Activated CD4-positive, alpha-beta T cell treated with anti-CD3 and anti-CD28 coated beads, Interleukin-2, amount 10 ng/mL, durations not matched to agents 7 days and 5 days (primary cell): ENCODE results near the gene NPTX1. TPM values are rescaled to one million over a fixed set of nuclear protein-coding genes. Genes with fewer than 3 reads are reported as not detected.

Source experiments
- CTCF ChIA-PET: fragments of 350-600 bp; sonication (Branson Sonifier 250); formaldehyde crosslinking; loops from one replicate; lab custom pipeline; 2021; ENCODE audit warnings: antibody characterized with exemption; lab: Charles Lee
- POLR2A ChIA-PET: fragments of 350-600 bp; sonication (Branson Sonifier 250); formaldehyde crosslinking; loops from one replicate; lab custom pipeline; 2021; ENCODE audit warnings: antibody characterized with exemption; lab: Charles Lee
- DNase-seq: peaks from one replicate; pipeline ENCODE4 v3.0.0-alpha.2; 2020
- H3K27ac Mint-ChIP-seq: one replicate; pipeline ENCODE4 v1.8.0; 2021; ENCODE audit warnings: mild to moderate bottlenecking, moderate library complexity, mixed read lengths
- H3K27me3 Mint-ChIP-seq: one replicate; pipeline ENCODE4 v1.8.0; 2021; ENCODE audit warnings: mixed read lengths
- H3K36me3 Mint-ChIP-seq: one replicate; pipeline ENCODE4 v1.8.0; 2021; ENCODE audit warnings: low read depth, mixed read lengths
- H3K4me1 Mint-ChIP-seq: one replicate; pipeline ENCODE4 v1.8.0; 2021; ENCODE audit warnings: mixed read lengths
- H3K4me3 Mint-ChIP-seq: one replicate; pipeline ENCODE4 v1.8.0; 2021; ENCODE audit warnings: mild to moderate bottlenecking, moderate library complexity, mixed read lengths
- H3K9me3 Mint-ChIP-seq: one replicate; pipeline ENCODE4 v1.8.0; 2021; ENCODE audit warnings: mixed read lengths
- total RNA-seq, 2 experiments: library from RNA; stranded (reverse); gene quantifications; one replicate each; pipeline ENCODE4 v1.2.3, GENCODE V29; 2021

Gene NPTX1
- total RNA-seq, 2 experiments from 2014 or later: 85.8 to 86.1 TPM

- peaks cover 49% of the 10 kb centered on the region for H3K4me1 Mint-ChIP-seq
- peaks cover 25% of the 10 kb centered on the region for H3K27me3 Mint-ChIP-seq
- H3K27ac Mint-ChIP-seq: no peak overlapping the region
- H3K36me3 Mint-ChIP-seq: peaks cover 37% of the 10 kb centered on the region
- H3K9me3 Mint-ChIP-seq: no peaks in the 10 kb centered on the region
- peak; percentile 29 for DNase-seq
- CTCF ChIA-PET: interaction anchor here (1.2 kb wide), 1 partner anchor 428 kb away, joined by 3 read pairs; no protein-coding TSS in a partner anchor
- no peak overlapping the region for H3K4me3 Mint-ChIP-seq
- POLR2A ChIA-PET: no interaction called here
These were observed 4.5 kb downstream of the NPTX1 start for GRCh38 chr17:80471922-80472321.

DNA sequence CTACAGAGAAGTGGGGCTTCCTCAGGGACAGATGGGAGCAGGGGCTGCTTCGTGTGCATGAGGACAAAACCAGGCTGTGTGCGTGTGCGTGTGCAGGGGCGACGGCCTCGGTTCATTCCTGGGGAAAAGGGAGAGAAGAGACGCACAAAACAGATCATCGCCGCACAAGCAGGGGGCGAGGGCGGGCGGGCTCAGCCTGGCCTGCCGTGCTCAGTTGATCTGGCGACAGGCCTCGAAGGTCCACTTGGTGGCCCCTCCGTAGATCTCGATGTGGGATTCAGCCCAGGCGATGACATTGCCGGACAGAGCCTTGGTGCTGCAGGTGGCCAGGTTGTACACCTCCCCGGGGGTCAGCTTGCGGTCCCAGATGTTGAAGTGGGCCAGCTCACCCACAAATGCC lies 5.8 kb downstream of the NPTX1 start:
- H3K9me3 Mint-ChIP-seq: no peaks in the 10 kb centered on the region
- H3K4me3 Mint-ChIP-seq: no peak overlapping the region
- peaks cover 25% of the 10 kb centered on the region for H3K27me3 Mint-ChIP-seq
- H3K27ac Mint-ChIP-seq: no peak overlapping the region
- ChIA-PET POLR2A (no interaction called here), CTCF (interaction anchor here (0.9 kb wide), 1 partner anchor 499 kb away, joined by 3 read pairs; no protein-coding TSS in a partner anchor)
- H3K36me3 Mint-ChIP-seq: peaks cover 37% of the 10 kb centered on the region
- peaks cover 49% of the 10 kb centered on the region for H3K4me1 Mint-ChIP-seq
- DNase-seq: no peak

DNA sequence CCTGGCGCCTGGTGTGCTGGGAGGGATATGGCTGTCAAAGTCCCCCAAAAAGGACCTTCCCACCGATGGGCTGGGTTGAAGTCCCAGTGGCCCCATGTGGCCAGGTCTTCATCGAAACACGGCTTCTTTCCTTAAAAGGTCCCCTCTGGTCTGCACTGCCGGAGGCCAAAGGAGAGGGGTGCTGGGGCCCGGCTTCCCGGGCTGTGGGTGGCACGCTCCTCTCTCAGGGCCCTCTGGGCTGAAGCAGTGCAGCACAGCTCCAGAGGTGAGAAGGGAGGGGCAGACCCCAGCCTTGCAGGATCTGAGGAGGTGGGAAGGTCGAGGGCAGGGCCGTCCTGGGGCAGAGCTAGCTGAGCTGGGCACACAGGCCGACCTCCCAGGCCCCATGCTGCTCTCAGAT lies 6.7 kb downstream of the NPTX1 start:
- Mint-ChIP-seq H3K36me3 (peaks cover 34% of the 10 kb centered on the region), H3K4me3 (no peak overlapping the region), H3K27ac (no peak overlapping the region), H3K4me1 (peaks cover 40% of the 10 kb centered on the region), H3K9me3 (no peaks in the 10 kb centered on the region), H3K27me3 (peaks cover 15% of the 10 kb centered on the region)
- CTCF ChIA-PET: no interaction called here
- POLR2A ChIA-PET: no interaction called here
- no peak for DNase-seq

DNA sequence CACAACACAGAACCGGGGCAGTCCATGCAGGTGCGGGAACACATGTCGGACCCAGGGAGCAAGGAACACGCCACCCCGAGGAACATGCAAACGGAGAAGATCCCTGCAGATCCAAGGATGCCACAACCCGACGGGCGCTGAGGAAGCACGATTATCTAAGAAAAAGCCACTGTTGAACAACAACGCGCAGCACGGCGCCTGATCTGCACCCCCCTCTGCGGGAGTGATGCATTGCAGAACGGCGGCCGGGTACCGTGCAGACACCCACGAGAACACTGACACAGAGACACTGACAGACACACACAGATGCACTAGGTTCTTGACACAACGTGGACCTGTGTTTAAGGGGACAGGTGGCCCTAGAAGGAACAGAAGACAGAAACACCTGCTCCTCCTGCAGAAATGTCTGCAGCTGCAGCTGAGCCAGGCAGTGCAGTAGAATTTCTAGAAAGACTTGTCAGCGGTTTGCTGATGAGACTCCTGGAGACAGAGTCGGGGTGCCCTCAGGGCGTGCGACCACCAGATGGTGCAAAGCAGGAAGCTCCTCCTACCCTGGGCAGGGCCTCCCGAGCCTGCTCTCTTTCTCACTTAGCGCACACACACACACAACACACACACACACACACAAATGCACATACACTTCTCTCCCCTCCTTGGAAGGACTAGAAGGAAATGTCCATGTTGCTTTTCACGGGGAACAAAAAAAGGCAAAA lies 7.5 kb downstream of the NPTX1 start:
- POLR2A ChIA-PET: no interaction called here
- CTCF ChIA-PET: interaction anchor here (1.4 kb wide), 1 partner anchor 14 kb away, joined by 6 read pairs; no protein-coding TSS in a partner anchor
- Mint-ChIP-seq H3K36me3 (peaks cover 30% of the 10 kb centered on the region), H3K4me1 (peaks cover 32% of the 10 kb centered on the region), H3K27ac (no peak overlapping the region), H3K9me3 (no peaks in the 10 kb centered on the region), H3K4me3 (no peak overlapping the region), H3K27me3 (peaks cover 8% of the 10 kb centered on the region)
- no peak for DNase-seq

DNA sequence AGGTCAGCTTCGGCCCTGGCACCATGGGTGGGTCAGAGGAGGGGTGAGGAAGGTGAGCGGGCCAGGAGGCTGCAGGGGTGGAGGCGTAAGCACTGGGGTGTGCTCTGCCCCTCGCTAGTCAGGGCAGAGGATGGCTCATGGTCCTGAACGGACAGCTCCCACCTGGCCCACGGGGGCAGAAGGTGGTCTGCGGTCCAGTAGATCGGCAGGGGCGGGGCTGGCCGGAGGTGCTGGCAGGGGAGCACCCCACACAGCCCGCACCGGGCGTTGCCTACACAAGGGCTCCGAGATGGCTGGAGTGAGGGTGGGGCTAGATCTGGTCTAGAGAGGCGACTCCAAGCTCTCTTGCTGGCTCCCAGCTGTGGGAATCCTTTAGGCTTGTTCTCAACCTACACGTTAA lies 8.2 kb downstream of the NPTX1 start:
- H3K27me3 Mint-ChIP-seq: peaks cover 8% of the 10 kb centered on the region
- H3K27ac Mint-ChIP-seq: no peak overlapping the region
- no peak overlapping the region for H3K4me3 Mint-ChIP-seq
- peaks cover 29% of the 10 kb centered on the region for H3K36me3 Mint-ChIP-seq
- CTCF ChIA-PET: interaction anchor here (1.4 to 1.5 kb wide), 2 partner anchors 7 to 13 kb away, joined by 4 to 6 read pairs; no protein-coding TSS in a partner anchor
- peaks cover 30% of the 10 kb centered on the region for H3K4me1 Mint-ChIP-seq
- no peak for DNase-seq
- no peaks in the 10 kb centered on the region for H3K9me3 Mint-ChIP-seq
- POLR2A ChIA-PET: no interaction called here

- Mint-ChIP-seq H3K4me1 (peaks cover 12% of the 10 kb centered on the region), H3K27ac (no peak overlapping the region), H3K27me3 (peaks cover 8% of the 10 kb centered on the region), H3K9me3 (no peaks in the 10 kb centered on the region), H3K4me3 (no peak overlapping the region), H3K36me3 (peaks cover 13% of the 10 kb centered on the region)
- ChIA-PET CTCF (no interaction called here), POLR2A (no interaction called here)
- no peak for DNase-seq
These were observed 10.2 kb downstream of the NPTX1 start for GRCh38 chr17:80466188-80466705.

DNA sequence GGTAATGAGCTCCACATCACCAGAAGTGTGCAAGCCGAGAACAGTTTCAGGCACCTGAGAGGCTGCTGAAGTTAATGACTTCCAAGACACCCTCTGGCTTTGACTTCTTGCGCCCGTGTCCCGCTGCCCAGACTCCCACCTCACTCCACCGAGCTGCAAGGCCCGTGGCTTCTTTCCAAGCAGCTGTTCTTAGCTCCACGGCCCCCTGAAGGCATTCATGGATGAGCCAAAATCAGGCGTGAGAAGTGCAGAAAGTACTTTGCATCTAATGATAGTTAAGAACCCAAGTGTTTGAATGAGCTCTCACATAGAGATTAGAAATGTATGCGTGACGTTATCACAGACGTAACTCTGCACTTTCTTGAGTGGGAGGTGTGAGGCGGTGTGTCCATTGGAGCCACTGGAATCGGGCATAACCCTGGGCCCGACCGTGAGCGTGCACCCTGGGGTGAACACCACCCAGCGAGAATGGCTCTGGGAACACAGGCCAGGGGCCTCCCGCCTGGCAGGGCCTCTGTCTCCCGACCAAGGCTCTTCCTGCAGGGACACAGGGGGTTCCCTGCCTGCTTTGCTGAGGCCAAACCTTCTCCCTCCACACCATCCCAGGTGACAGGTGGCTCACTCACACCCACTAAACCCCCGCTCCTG lies 11.0 kb downstream of the NPTX1 start:
- Mint-ChIP-seq H3K36me3 (peaks cover 12% of the 10 kb centered on the region), H3K4me1 (peaks cover 12% of the 10 kb centered on the region), H3K9me3 (no peaks in the 10 kb centered on the region), H3K27ac (no peak overlapping the region), H3K27me3 (peaks cover 10% of the 10 kb centered on the region), H3K4me3 (no peak overlapping the region)
- no peak for DNase-seq
- ChIA-PET POLR2A (no interaction called here), CTCF (interaction anchor here (1.8 kb wide), 1 partner anchor 10 kb away, joined by 5 read pairs; no protein-coding TSS in a partner anchor)

DNA sequence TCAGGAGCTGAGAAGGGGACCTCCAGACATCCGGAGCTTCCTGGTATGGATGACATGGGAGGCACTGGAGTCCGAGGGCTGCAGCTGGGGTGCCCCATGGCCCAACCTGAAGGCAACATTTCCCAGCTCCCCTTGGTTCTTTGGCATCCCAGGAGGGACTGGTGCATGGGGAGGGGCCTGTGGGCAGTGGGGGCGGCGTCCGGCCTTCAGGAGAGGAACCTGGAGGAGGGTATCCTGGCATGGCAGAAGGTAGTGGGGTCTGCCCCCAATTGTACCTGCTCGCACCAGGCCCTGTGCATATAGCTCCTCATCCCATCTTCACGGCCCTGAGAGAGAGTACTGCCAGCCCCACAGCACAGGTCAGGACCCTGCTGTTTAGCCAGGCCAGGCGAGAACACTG lies 11.9 kb downstream of the NPTX1 start:
- DNase-seq: no peak
- Mint-ChIP-seq H3K27me3 (peaks cover 14% of the 10 kb centered on the region), H3K27ac (no peak overlapping the region), H3K4me3 (no peak overlapping the region), H3K36me3 (peaks cover 8% of the 10 kb centered on the region), H3K4me1 (peaks cover 8% of the 10 kb centered on the region), H3K9me3 (no peaks in the 10 kb centered on the region)
- POLR2A ChIA-PET: no interaction called here
- CTCF ChIA-PET: interaction anchor here (0.5 to 1.8 kb wide), 2 partner anchors 11 to 526 kb away, joined by 3 to 5 read pairs; no protein-coding TSS in a partner anchor

- H3K27ac Mint-ChIP-seq: no peak overlapping the region
- no peak for DNase-seq
- POLR2A ChIA-PET: no interaction called here
- peaks cover 4% of the 10 kb centered on the region for H3K4me1 Mint-ChIP-seq
- H3K36me3 Mint-ChIP-seq: peaks cover 4% of the 10 kb centered on the region
- H3K4me3 Mint-ChIP-seq: no peak overlapping the region
- H3K27me3 Mint-ChIP-seq: peaks cover 14% of the 10 kb centered on the region
- CTCF ChIA-PET: interaction anchor here (1.8 kb wide), 1 partner anchor 11 kb away, joined by 5 read pairs; no protein-coding TSS in a partner anchor
- H3K9me3 Mint-ChIP-seq: no peaks in the 10 kb centered on the region
These were observed 12.5 kb downstream of the NPTX1 start for GRCh38 chr17:80463784-80464400.

DNA sequence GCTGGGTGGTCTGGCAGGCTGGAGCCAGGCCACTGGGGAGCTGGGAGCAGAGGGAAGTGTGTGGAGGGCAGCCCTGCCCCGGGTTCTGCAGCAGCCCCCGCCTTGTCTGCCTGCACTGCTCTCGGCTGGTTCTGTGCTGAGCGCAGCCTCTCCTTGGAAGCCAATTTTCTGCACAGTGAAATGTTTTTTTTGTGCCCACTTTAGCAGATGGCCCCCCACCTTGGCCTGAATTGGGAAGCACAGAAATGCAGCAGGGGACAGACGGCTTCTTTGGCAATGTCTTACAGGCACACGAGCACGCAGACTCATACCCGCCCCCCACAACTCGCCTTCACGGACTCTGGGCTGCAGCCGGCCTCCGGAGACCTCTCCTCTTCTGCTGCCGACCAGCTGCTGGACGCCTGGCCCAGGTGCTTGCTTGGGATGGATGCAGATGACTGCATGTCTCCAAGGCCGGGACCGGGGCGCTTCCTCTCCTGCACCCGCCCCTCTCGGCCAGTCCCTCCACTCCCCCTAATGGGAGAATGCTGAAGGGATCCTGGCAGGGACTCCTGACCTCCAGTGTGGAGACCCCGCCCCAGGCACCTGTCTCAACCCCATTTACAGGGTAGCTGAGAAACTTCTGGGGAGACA lies 14.8 kb downstream of the NPTX1 start:
- no peaks in the 10 kb centered on the region for H3K9me3 Mint-ChIP-seq
- H3K4me3 Mint-ChIP-seq: no peak overlapping the region
- no peaks in the 10 kb centered on the region for H3K36me3 Mint-ChIP-seq
- no peak for DNase-seq
- peaks cover 14% of the 10 kb centered on the region for H3K27me3 Mint-ChIP-seq
- ChIA-PET CTCF (no interaction called here), POLR2A (no interaction called here)
- H3K4me1 Mint-ChIP-seq: peaks cover 12% of the 10 kb centered on the region
- H3K27ac Mint-ChIP-seq: no peak overlapping the region

- Mint-ChIP-seq H3K27ac (no peak overlapping the region), H3K9me3 (no peaks in the 10 kb centered on the region), H3K4me3 (no peak overlapping the region), H3K4me1 (peaks cover 21% of the 10 kb centered on the region), H3K27me3 (peaks cover 14% of the 10 kb centered on the region), H3K36me3 (no peaks in the 10 kb centered on the region)
- CTCF ChIA-PET: no interaction called here
- POLR2A ChIA-PET: no interaction called here
- no peak for DNase-seq
These were observed 16.0 kb downstream of the NPTX1 start for GRCh38 chr17:80460429-80460834.

GRCh38 chr17:80459234-80459633 lies 17.2 kb downstream of the NPTX1 start:
- Mint-ChIP-seq H3K27ac (no peak overlapping the region), H3K36me3 (no peaks in the 10 kb centered on the region), H3K4me1 (peaks cover 25% of the 10 kb centered on the region), H3K4me3 (no peak overlapping the region), H3K9me3 (no peaks in the 10 kb centered on the region), H3K27me3 (peaks cover 14% of the 10 kb centered on the region)
- ChIA-PET POLR2A (no interaction called here), CTCF (no interaction called here)
- DNase-seq: no peak
